GM12872 (cell line): ENCODE measurements around the gene MTRF1L.

Source experiments
- CTCF ChIP-seq: IDR thresholded peaks from 3 replicates; pipeline ENCODE4 v1.5.1; 2011; ENCODE audit warnings: low read depth, mild to moderate bottlenecking, low read length, moderate library complexity; ENCODE audit not compliant: insufficient read depth

The MTRF1L gene

GRCh38 chr6:152983637-152984512 is 18.6 kb downstream of the MTRF1L start:
- no peak for TF ChIP-seq CTCF

GRCh38 chr6:152982904-152983636 is 19.4 kb downstream of the MTRF1L start, which contains the start of gene FBXO5:
TSS of gene FBXO5 (minus strand) at chr6:152983041. CDS start at chr6:152982959, 82 bp downstream.
- no peak for TF ChIP-seq CTCF

GRCh38 chr6:152981989-152982903 is 20.3 kb downstream of the MTRF1L start:
- no peak for TF ChIP-seq CTCF

- no peak for TF ChIP-seq CTCF
Measured at GRCh38 chr6:152981219-152981618, 21.3 kb downstream of the MTRF1L start.

- TF ChIP-seq CTCF = no peak
Measured at GRCh38 chr6:152980656-152981055, 21.9 kb downstream of the MTRF1L start.

GRCh38 chr6:152979116-152979515 is 23.4 kb downstream of the MTRF1L start:
- TF ChIP-seq CTCF = no peak
